ENCODE data around the gene SEMA3C. TPM values are rescaled to one million over a fixed set of nuclear protein-coding genes. Genes with fewer than 3 reads are reported as not detected.
A peak's percentile ranks its signal among the peaks of the same experiment; 100 is the strongest.

Gene SEMA3C
- total RNA-seq, 2 donors from 2014 or later: 66.4 to 147 TPM

- Histone ChIP-seq H3K4me3 (no peak overlapping the region), H3K27ac (peak overlapping the region in 1 of 2 donors; percentile 0)
- DNase-seq (ENCODE audit: low spot score): no peak
These were observed 28.2 kb downstream of the SEMA3C start for GRCh38 chr7:80890426-80891258.

DNA sequence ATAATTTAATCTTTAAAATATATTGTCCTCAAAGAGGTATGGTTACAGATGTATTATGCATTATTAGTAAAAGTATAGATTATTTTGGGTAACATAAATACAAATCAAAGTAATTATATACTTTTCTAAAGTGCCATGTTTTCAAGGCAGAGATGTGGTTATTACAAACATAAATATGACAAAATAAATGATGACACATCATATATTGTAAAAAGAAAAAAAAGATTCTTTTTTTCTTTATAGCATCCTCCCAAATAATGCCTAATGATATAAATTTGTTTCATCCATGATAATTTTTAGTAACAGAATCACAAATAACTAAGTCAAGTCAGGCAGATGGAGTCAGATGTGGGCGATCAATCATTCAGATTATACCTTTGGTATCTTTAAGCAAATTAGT is 29.3 kb downstream of the SEMA3C start:
- WGBS: 100% methylated on average over 1 of the region's 1 CpG

More at GRCh38 chr7:80890426-80891258, 28.2 kb downstream of the SEMA3C start:
- Histone ChIP-seq H3K27me3 (replicated peaks; ENCODE audit: insufficient read depth) (no peaks in the 10 kb centered on the region), H3K36me3 (no peaks in the 10 kb centered on the region), H3K4me1 (replicated peaks) (peaks cover 4% of the 10 kb centered on the region), H3K9me3 (no peaks in the 10 kb centered on the region)
- 27% methylated on average over 4 of the region's 4 CpGs for WGBS
- TF ChIP-seq POLR2A (IDR thresholded peaks at IDR 0.05) (no peak), POLR2AphosphoS5 (IDR thresholded peaks at IDR 0.05) (no peak)
- TF ChIP-seq, protein P1, sequence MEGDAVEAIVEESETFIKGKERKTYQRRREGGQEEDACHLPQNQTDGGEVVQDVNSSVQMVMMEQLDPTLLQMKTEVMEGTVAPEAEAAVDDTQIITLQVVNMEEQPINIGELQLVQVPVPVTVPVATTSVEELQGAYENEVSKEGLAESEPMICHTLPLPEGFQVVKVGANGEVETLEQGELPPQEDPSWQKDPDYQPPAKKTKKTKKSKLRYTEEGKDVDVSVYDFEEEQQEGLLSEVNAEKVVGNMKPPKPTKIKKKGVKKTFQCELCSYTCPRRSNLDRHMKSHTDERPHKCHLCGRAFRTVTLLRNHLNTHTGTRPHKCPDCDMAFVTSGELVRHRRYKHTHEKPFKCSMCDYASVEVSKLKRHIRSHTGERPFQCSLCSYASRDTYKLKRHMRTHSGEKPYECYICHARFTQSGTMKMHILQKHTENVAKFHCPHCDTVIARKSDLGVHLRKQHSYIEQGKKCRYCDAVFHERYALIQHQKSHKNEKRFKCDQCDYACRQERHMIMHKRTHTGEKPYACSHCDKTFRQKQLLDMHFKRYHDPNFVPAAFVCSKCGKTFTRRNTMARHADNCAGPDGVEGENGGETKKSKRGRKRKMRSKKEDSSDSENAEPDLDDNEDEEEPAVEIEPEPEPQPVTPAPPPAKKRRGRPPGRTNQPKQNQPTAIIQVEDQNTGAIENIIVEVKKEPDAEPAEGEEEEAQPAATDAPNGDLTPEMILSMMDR (IDR thresholded peaks at IDR 0.05): no peak
- intact Hi-C loops (cut with DNase I): no loop called here

GRCh38 chr7:80885757-80886156 is 33.1 kb downstream of the SEMA3C start:
- intact Hi-C loops (cut with DNase I): no loop called here
- H3K4me3 ChIP-seq: no peak overlapping the region
- H3K36me3 ChIP-seq: no peaks in the 10 kb centered on the region
- no peak for DNase-seq (ENCODE audit: low spot score)
- H3K4me1 ChIP-seq (replicated peaks): peaks cover 5% of the 10 kb centered on the region
- WGBS: 92% methylated on average over 2 of the region's 2 CpGs
- no peaks in the 10 kb centered on the region for H3K9me3 ChIP-seq
- peak overlapping the region; percentile 44 to 73 for H3K27ac ChIP-seq
- no peak for TF ChIP-seq POLR2A (IDR thresholded peaks at IDR 0.05)
- no peak for TF ChIP-seq POLR2AphosphoS5 (IDR thresholded peaks at IDR 0.05)
- TF ChIP-seq, protein P1 (IDR thresholded peaks at IDR 0.05): no peak
- H3K27me3 ChIP-seq (replicated peaks; ENCODE audit: insufficient read depth): no peaks in the 10 kb centered on the region

More for the DNA sequence above, 29.3 kb downstream of the SEMA3C start:
- no peaks in the 10 kb centered on the region for H3K27me3 ChIP-seq (replicated peaks; ENCODE audit: insufficient read depth)
- no peak overlapping the region for H3K4me3 ChIP-seq
- no peaks in the 10 kb centered on the region for H3K36me3 ChIP-seq
- H3K27ac ChIP-seq: no peak overlapping the region
- no peak for DNase-seq (ENCODE audit: low spot score)
- TF ChIP-seq, protein P1 (IDR thresholded peaks at IDR 0.05): no peak
- TF ChIP-seq POLR2AphosphoS5 (IDR thresholded peaks at IDR 0.05) (no peak), POLR2A (IDR thresholded peaks at IDR 0.05) (no peak)
- no peaks in the 10 kb centered on the region for H3K9me3 ChIP-seq
- H3K4me1 ChIP-seq (replicated peaks): peaks cover 5% of the 10 kb centered on the region
- intact Hi-C loops (cut with DNase I): no loop called here

DNA sequence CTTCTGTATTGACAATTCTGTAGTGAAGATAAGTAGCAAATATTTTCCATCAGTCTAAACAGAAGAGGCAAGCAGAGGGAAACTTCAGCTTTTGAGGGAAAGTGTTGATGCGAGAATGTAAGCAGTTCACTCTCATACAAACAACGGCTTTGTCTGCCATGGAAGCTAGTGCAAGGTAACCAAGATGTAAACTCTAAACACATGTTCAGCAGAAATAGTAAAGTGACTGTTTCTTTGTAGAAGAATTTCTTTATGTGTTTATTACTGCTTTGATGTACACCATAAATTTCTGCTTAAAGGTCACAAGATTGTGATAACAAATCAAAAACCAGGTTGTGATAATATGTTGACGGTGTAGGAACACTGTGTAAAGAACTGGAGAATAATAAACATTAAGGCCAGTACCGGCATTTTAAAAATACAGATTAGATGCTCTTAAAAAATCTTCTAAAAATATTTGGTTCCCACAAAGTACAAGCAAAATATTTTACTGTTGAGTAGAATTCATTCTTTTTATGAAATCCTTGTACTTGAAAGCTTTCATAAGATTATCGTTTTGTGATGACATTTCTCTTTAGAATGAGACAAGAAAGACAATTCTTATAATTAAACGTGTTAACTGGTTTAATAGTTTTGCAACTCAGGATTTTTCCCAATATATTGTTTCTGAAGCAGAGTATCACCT is 34.2 kb downstream of the SEMA3C start:
- no peak for DNase-seq (ENCODE audit: low spot score)
- H3K9me3 ChIP-seq: no peaks in the 10 kb centered on the region
- no peak overlapping the region for H3K4me3 ChIP-seq
- intact Hi-C loops (cut with DNase I): no loop called here
- H3K27me3 ChIP-seq (replicated peaks; ENCODE audit: insufficient read depth): no peaks in the 10 kb centered on the region
- WGBS: 31% methylated on average over 6 of the region's 6 CpGs
- no peaks in the 10 kb centered on the region for H3K36me3 ChIP-seq
- TF ChIP-seq POLR2AphosphoS5 (IDR thresholded peaks at IDR 0.05) (peak; percentile 43), POLR2A (IDR thresholded peaks at IDR 0.05) (no peak)
- TF ChIP-seq, protein P1 (IDR thresholded peaks at IDR 0.05): no peak
- H3K27ac ChIP-seq: peak overlapping the region; percentile 44 to 73
- peaks cover 5% of the 10 kb centered on the region for H3K4me1 ChIP-seq (replicated peaks)

Data from prostate gland (tissue), 2 donors.